GM18526 (cell line): ENCODE results near the gene ADK.

Experiments
- POLR2A ChIP-seq: IDR thresholded peaks from 3 replicates; pipeline ENCODE4 v1.6.1; 2011; ENCODE audit not compliant: insufficient read length; ENCODE audit errors: extremely low read depth

Gene ADK

DNA sequence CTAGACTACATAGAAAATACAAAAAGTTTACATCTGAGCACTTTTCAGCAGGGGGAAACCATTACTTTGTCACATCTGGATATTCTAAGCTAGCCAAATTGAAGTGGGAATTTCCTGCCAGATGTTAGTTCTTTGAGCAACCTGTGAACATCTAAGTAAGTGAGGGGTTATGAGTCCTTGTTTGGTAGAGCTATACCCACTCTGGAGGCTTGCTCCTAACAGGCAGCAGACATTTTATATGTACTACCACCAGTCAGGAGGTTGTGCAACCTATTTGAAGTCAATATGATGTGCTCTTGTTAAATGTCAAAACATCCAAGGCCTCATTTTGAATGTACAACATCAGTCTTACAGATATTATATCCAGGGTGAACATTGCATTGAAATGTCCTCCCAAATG lies 532.0 kb downstream of the ADK start:
- no peak for TF ChIP-seq POLR2A

DNA sequence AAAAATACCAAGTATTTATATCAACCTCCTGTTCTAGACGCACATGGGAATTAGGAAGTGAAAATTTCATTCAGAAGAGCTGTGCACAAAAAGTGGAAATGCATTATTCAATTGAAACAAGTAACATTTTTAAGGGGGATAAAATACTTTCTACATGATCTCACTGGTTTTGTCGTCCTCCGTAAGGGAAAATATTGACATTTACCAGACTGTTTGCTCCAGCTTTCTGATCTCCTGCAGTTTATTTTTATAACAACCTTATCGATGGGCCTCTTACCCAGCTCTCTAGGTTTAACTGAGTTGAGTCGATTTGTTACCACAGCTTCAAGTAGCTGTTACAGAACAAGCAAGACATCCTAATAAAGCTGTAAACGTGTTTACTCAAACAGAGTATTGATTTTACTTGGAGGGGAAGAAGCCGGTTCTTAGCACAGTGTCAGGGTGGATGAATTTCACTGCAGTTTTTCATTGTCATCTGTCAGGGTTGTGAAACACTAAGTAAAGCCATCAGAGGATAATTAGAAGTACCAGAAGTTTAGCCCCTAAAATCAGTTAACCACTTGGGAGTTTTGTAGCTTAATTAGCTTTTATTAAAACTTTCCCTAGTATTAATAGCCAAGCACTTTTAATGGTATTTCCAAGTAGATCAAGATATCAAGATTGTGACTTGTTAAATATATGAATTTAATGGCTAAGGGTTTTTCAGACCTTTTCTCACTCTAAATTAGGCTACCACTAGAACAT lies 532.8 kb downstream of the ADK start:
- TF ChIP-seq POLR2A = no peak

DNA sequence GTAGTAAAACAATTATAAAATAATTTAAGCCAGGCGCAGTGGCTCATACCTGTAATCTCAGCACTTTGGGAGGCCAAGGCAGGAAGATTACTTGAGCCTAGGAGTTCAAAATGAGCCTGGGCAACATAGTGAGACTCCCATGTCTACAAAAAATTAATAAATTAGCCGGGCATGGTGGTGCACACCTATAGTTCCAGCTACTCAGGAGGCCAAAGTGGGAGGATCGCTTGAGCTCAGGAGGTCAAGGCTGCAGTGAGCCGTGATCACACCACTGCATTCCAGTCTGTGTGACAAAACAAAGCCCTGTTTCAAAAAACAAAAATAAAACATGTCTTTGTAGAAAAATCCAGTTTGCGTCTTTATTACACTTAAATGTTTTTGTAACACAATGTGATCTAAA lies 533.4 kb downstream of the ADK start:
- no peak for TF ChIP-seq POLR2A

DNA sequence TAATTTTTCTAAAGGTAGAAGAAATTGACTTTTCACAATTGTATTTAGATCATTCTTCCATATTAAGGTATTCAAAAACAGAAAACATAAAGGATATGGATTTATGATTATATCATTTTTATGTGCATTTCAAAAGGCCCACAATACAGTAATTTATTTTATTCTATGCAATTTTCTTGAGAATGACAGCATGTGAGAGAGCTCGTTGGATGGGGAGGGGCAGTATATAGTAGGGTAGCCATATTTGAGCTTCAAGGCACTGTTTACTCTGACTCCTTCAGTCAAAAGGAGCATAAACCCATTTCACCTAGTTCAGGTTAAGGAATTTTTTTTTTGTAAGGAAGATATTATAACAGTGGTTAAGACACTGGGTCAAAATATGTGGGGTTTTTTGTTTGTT lies 534.5 kb downstream of the ADK start:
- TF ChIP-seq POLR2A = no peak

DNA sequence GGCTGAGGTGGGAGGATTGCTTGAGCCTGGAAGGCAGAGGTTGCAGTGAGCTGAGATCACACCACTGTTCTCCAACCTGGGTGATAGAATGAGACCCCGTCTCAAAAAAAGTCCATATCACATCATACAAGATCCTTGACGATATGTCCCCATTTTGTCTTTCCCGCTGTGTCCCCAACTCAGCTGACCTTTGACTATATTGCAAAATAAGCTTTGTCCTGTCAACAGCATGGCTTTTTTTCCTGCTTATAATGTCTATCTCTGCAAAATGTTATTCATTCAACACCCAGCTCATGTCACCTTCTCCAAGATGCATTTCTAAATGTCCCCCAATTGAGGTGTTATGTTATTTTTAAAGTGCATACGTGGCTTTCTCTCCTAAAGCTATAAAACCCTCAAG lies 539.4 kb downstream of the ADK start:
- TF ChIP-seq POLR2A = no peak

DNA sequence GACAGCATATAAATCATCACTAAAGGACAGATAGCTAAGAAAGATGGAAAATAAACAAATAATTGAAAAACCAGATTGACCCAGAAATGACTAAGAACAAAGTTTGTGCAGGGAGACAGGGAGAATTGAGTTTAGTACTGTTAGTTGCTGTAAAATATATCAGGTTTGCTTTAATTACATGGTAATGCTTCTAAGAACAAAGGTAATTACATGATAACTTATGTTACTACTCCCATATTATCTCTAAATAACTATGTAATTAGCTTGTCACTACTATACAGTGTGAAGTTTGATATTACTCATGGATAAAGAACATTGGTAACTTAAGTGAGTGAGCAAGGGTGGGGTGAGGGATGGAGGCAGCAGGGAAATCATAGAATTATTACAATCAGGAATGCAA lies 540.1 kb downstream of the ADK start:
- no peak for TF ChIP-seq POLR2A

DNA sequence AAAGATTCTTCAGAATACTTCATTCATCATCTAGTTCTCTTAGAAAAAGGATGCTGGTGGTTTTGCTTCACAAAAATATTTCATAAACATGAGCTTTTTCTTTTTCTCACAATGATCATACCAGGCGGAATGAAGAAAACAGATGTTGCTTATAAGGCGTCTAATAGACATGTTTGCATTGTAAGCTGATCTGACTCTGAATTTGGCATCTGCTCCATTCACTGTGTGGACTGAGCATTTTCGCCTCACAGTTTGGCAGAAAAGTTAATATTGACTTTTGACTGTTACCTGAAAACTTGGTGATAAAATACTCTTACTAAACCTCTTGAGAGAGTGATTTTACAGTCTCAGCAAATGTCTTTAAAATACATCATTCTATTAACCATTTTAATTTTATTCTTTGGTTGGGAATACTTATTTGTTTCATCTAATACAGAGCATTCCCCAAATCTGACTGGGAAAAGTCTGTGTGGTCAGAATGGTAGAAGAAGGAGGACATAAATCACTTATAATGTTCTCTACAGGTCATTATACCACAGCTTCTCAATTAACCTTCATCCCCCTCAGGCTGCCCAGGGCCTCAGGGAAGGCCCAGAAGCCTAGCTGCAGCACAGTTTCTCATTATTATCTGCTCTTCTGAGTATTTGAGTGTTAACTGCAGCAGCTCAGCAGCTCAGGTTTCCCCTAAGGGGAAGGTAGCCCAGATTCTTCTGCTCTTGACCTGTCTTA lies 553.8 kb downstream of the ADK start:
- TF ChIP-seq POLR2A = no peak

DNA sequence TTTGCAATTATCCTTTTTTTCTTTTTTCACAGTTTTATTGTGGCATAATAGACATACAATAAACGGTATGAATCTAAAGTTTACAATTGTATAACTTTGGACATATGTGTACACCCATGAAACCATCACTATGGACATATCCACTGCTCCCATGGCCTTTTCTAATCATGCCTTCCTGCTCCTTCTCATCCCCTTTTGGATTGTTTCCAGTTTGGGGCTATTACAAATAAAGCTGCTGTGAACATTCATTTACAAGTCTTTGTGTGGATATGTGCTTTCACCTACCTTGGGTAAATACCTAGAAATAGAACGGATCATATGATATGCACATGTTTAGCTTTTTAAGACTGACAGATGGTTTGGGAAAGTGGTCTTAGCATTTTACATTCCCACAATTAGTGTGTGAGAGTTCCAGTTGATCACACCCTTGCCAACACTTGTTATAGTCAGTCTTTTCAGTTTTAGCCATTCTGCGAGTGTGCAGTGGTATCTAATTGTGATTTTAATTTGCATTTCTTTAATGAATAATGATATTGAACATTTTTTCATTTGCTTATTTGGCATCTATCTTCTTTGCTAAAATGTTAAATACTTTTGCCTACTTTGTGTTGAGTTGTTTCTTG lies 554.4 kb downstream of the ADK start:
- TF ChIP-seq POLR2A = no peak

DNA sequence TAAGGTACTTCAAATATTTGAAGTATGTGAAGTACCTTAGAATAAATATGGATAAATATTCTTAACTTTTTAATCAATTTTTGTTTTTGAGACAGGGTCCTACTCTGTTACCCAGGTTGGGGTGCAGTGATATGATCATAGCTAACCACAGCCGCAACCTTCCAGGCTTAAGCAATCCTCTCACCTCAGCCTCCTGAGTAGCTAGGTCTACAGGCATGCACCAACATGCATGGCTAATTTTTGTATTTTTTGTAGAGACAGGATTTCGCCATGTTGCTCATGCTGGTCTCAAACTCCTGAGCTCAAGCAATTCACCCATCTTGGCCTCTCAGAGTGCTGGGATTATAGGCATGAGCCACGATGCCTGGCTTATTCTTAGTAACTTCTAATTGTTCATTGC lies 555.9 kb downstream of the ADK start:
- TF ChIP-seq POLR2A = no peak

DNA sequence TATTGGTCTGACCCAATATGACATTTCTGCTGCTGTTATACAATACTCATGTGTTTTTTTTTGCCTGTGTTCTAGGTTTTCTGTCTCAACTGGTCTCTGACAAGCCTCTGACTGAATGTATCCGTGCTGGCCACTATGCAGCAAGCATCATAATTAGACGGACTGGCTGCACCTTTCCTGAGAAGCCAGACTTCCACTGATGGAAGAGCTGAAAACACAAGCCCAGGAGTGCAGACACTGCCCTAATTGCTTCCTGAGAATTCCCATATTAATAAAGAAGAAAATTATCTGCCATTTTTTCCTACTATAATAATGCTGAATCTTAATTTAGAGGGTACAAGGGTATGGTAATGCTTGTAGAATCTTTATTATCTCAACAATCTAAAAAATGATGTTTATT lies 557.2 kb downstream of the ADK start:
- TF ChIP-seq POLR2A = no peak

DNA sequence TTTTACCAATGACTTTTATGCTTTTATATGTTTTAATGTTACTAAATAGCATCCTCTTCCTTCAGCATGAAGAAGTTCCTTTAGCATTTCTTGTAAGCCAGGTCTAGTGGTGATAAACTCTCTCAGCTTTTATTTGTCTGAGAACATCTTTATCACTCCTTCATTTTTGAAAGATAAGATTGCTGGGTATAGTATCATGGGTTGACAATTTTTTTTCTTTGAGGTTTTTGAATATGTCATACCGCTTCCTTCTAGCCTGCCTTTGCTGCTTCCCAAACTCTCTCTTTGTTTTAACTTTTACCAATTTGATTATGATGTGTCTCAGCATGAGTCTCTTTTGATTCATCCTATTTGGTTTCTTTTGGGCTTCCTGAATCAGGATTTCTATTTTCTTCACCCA lies 567.2 kb downstream of the ADK start:
- no peak for TF ChIP-seq POLR2A

DNA sequence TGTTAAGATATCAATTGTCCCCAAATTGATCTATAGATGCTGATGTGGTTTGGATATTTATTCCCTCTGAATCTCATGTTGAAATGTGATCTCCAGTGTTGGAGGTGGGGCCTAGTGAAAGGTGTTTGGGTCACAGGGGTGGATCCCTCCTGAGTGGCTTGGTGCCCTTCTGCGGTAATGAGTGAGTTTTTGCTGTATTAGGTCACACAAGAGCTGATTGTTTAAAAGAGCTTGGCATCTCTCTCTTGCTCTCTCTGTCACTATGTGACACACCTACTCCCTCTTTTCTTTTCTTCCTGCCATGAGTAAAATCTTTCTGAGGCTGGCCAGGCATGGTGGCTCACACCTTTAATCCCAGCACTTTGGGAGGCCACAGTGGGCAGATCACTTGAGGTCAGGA lies 577.2 kb downstream of the ADK start:
- TF ChIP-seq POLR2A = no peak

DNA sequence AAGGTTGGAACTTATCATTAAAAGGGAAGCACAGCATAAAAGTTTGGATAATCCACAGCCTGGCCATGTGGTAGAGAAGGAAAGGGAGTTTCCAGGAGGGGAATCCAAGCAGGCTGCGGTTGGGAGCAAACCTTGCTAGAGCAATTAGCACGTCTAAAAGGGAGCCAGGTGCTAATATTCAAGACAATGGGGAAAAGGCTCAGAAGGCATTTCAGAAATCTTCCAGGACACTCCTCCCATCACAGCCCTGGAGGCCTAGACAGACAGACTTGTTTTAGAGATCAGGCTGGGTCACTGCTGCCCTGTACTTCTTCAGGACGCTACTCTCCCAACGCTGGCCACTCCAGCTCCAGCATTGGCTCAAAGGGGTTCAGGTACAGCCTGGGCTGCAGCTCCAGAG lies 579.2 kb downstream of the ADK start:
- TF ChIP-seq POLR2A = no peak

DNA sequence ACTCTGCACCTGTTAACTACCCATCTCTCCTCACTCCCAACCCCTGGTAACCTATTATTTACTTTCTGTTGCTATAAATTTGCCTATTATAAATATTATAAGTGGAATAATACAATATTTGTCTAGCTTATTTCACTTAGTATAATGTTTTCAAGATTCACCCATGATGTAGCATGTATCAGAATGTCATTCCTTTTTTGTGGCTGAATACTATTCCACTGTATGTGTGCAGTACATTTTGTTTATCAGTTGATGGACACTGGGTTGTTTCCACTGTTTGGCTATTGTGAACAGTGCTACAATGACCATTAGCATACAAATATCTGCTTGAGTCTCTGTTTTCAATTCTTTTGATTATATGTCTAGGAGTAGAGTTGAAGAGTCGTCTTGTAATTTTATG lies 582.6 kb downstream of the ADK start:
- TF ChIP-seq POLR2A = no peak

DNA sequence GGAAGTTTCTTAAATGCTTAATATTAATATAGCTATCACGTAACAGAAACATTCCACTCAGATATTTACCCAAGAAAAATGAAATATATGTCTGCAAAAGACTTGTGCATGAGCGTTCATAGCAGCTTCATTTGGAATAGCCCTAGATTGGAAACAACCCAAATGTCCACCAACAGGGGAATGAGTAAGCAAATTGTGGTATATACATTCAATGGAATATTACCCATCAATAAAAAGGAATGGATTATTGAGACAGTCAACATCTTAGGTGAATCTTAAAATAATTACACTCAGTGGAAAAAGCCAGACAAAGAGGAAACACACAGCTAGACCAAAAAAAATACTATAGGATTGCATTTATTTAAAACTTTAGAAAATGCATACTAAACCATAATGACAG lies 585.0 kb downstream of the ADK start:
- no peak for TF ChIP-seq POLR2A

DNA sequence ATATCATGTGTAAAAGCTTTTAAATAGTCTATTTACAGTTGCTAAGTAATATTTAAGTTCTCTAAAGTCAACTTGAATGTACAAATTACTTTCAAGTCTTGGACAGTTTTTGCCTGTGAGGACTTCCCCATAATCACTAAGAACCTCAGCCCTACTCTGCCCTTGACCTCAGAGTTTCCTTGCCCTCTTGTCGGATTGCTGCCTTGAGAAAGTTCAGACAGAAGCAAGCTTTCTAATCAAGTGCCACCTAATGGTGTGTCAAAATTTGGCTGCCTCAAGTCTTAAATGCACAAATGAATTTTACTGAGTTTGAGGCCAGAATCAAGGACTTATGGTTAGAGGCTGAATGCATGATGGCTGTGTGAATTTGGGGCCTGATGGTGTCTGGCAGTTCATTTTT lies 587.0 kb downstream of the ADK start:
- TF ChIP-seq POLR2A = no peak
